Colonic mucosa (tissue), 4 donors: ENCODE data around the gene BOLL. TPM values are rescaled to one million over a fixed set of nuclear protein-coding genes. Genes with fewer than 3 reads are reported as not detected.

ENCODE experiments used
- DNase-seq: peaks from one replicate; pipeline ENCODE4 v3.0.0-alpha.2; 2020
- H3K27ac ChIP-seq: fragments of 200-600 bp; one replicate; pipeline ENCODE4 v1.8.0; 2021
- H3K27me3 ChIP-seq: fragments of 200-600 bp; one replicate; pipeline ENCODE4 v1.8.0; 2021
- H3K36me3 ChIP-seq: fragments of 200-600 bp; one replicate; pipeline ENCODE4 v1.8.0; 2021
- H3K4me1 ChIP-seq: fragments of 200-600 bp; one replicate; pipeline ENCODE4 v1.8.0; 2021; ENCODE audit warnings: mild to moderate bottlenecking
- H3K4me3 ChIP-seq: fragments of 200-600 bp; one replicate; pipeline ENCODE4 v1.8.0; 2021
- H3K9ac ChIP-seq, 2 donors: one replicate each; pipeline ENCODE4 v1.7.0; 2013; ENCODE audit warnings: control low read depth in 2 of 2, low read depth in 2 of 2, low read length in 2 of 2
- H3K9me3 ChIP-seq: fragments of 200-600 bp; one replicate; pipeline ENCODE4 v1.8.0; 2021
- intact Hi-C: fragments of 100-400 bp; cut with DNase I; formaldehyde crosslinking; loops from one replicate; pipeline ENCODE4 v1.14.1; 2022
- total RNA-seq, 2 donors: library from RNA; stranded (reverse); fragmentation: NEBNext Ultra II Directional in 1 of 2; extraction: Animal tissue kit (Norgen Biotek cat#: 25700) in 1 of 2; gene quantifications; one replicate each; pipeline ENCODE4 v1.2.1, GENCODE V29; 2021
- TF ChIP-seq, protein P1 (sequence below): fragments of 200-600 bp; IDR thresholded peaks from one replicate; pipeline ENCODE4 v1.8.0; 2022; ENCODE audit warnings: antibody characterized with exemption, mild to moderate bottlenecking
- donor health status: healthy.
- donor health status: DM: no; HTN: no; CAD: no.
- donor health status: DM: no; HTN: no; CAD: no.

BOLL gene
- total RNA-seq, 2 donors from 2014 or later = not detected

DNA sequence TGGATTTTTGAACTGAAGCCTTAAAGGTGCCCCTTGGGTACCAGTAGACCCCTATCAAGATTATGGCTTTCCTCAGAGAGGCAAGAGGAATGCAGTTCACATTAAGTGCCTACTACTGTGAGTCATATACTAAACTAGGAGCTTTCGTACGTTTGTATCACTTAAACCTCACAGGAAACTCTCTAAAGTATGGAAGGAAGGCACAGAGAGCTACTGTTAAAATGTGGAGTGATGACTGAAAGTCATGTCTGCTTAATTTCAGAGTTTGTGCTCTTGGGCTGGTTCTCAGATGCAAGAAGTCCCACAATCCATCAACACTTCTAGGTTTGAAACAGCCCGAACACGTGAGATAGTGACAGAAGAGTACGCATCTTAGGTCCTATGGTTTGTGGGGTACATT is 23.9 kb upstream of the BOLL start:
- TF ChIP-seq, protein P1, sequence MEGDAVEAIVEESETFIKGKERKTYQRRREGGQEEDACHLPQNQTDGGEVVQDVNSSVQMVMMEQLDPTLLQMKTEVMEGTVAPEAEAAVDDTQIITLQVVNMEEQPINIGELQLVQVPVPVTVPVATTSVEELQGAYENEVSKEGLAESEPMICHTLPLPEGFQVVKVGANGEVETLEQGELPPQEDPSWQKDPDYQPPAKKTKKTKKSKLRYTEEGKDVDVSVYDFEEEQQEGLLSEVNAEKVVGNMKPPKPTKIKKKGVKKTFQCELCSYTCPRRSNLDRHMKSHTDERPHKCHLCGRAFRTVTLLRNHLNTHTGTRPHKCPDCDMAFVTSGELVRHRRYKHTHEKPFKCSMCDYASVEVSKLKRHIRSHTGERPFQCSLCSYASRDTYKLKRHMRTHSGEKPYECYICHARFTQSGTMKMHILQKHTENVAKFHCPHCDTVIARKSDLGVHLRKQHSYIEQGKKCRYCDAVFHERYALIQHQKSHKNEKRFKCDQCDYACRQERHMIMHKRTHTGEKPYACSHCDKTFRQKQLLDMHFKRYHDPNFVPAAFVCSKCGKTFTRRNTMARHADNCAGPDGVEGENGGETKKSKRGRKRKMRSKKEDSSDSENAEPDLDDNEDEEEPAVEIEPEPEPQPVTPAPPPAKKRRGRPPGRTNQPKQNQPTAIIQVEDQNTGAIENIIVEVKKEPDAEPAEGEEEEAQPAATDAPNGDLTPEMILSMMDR = no peak
- Histone ChIP-seq H3K9me3 (no peaks in the 10 kb centered on the region), H3K4me3 (no peak overlapping the region), H3K36me3 (no peaks in the 10 kb centered on the region), H3K27ac (no peak overlapping the region), H3K27me3 (peaks cover 9% of the 10 kb centered on the region), H3K9ac (no peak overlapping the region), H3K4me1 (no peaks in the 10 kb centered on the region)
- intact Hi-C loops = loop anchor here (5.0 kb wide), 1 partner anchor 318 kb away; no protein-coding TSS in a partner anchor
- DNase-seq = no peak

DNA sequence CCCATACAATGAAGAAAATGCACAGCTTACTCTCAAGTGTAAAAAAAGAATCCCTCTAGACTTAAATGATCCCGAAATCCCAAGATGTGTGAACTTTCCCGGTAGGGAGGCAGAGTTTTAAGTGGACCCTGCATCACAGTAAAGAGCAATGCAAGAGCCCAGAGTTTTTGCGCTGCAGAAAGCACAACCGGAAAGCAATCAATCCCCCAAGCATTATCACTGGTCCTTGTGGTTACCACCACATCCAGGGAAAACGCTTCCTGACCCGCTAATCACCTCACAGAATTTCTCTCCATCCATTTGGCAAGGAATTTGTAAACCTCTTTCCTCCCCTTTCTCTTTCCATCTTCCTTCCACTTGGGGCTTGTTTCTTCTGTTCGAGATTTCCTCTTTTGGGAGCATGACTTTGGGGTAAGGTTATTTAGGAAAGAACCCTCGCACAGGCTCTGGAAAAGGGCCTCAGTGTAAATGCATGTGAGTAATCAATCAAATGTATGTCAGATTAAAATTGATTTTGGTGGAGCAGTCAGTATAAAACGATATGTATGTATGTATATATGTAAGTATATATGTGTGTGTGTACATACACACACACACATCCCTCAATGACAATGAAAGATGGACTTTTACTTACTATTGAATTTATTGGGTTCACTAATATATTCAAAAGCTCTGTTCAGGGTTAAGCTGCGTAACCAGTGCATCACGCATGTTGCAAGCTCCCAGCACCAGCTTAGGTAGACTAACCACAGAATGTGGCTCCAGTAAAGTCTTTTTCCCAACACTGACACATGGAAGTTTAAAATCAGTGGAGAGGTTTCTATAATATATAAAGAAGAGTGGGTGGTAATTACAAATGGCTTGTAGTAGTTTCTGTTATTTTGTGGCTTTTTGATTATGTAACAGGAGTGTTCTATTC is 20.9 kb upstream of the BOLL start:
- intact Hi-C loops = loop anchor here (5.0 kb wide), 1 partner anchor 321 kb away; no protein-coding TSS in a partner anchor
- no peak for DNase-seq
- Histone ChIP-seq H3K27ac (no peak overlapping the region), H3K4me3 (peak overlapping the region; percentile 65), H3K36me3 (no peaks in the 10 kb centered on the region), H3K4me1 (no peaks in the 10 kb centered on the region), H3K27me3 (peaks cover 9% of the 10 kb centered on the region), H3K9ac (peak overlapping the region in 1 of 2 donors; percentile 70), H3K9me3 (no peaks in the 10 kb centered on the region)
- TF ChIP-seq, protein P1 = no peak

DNA sequence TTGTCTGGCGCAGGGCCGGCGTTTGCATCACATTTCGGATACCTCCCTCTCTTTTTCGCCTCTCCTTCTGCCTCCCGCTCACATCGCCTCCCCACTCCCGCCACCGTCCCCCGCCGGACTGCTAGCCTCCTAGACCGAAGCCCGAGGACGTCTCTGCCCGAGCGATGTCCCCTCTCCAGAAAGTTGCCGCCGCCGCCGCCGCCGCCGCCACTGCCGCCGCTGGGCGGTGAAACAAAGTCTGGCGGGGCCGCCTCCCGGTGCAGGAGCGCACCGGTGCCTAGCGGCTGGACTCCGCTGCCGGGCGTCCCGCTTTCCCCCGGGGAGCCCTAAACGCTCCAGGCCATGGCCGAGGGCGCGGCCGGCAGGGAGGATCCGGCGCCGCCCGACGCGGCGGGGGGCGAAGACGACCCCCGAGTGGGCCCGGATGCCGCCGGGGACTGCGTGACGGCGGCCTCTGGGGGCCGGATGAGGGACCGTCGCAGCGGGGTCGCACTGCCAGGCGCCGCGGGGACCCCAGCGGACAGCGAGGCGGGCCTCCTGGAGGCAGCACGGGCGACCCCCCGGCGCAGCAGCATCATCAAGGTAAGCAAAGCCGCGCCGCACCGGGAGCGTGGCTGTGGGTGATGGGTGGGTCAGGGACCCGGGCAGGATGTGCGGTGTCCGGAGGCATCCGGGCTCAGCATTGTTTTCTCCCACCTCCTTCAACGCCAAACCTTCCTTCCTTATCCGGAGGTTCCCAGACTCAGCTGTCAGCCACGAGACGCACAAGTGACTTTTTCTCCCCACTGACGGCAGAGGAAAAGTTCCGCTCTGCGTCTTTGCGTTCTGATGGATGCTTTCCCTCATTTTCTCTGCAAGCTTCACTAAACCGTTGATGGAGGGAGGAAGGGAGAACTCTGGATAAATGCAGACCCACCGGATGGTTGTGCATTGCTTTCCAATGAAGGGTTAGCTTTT is 19.9 kb upstream of the BOLL start:
- intact Hi-C loops = loop anchor here (5.0 kb wide), 2 partner anchors 247 to 322 kb away; no protein-coding TSS in a partner anchor
- H3K27me3 ChIP-seq = peaks cover 9% of the 10 kb centered on the region
- H3K9ac ChIP-seq = peak overlapping the region in 1 of 2 donors; percentile 70
- H3K27ac ChIP-seq = no peak overlapping the region
- no peaks in the 10 kb centered on the region for H3K36me3 ChIP-seq
- H3K4me1 ChIP-seq = no peaks in the 10 kb centered on the region
- TF ChIP-seq, protein P1 = no peak
- DNase-seq = peak; percentile 29
- H3K4me3 ChIP-seq = peak overlapping the region; percentile 65
- no peaks in the 10 kb centered on the region for H3K9me3 ChIP-seq

DNA sequence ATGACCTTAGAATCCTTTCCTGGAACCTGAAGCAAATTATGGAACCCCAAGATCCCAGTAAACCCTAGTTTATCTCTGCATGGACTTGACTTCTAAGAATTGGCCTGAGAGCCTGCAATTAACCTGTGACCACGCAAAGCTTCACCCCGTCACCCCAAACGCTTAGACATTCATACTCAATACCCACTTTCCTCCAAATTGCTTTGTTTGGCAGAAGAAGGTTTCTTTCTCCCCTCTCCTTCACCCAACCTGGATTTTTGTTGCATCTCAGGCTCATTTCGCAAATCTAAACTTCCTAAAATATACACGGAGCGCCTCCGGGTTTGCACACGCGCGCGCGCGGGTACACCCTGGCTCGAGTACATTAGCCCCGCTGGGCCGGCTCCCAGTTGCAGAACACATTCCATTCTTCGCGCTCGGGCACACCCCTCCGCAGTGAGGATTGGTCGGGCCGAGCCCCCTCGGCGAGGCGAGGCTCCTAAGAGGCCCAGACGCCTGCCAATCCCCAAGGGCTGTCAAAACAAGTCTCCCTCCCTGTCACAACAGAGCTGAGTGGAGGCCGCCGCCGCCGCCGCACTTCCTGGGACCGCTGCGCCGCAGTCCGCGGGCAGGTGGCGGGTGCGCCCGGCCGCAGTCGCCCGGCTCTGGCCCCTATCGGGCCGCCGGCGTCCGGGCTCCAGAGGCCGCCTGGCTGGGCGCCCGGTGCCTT is 19.1 kb upstream of the BOLL start, which contains the start of gene PLCL1:
Gene PLCL1, plus strand, starts transcription at position 545 of the 709 bp plus-strand sequence.
- intact Hi-C loops = loop anchor here (5.0 kb wide), 1 partner anchor 248 kb away; no protein-coding TSS in a partner anchor
- Histone ChIP-seq H3K4me1 (no peaks in the 10 kb centered on the region), H3K4me3 (peak within 1 kb of the TSS; percentile 65), H3K9me3 (no peaks in the 10 kb centered on the region), H3K27ac (no peak within 1 kb of the TSS), H3K36me3 (no peaks in the 10 kb centered on the region), H3K27me3 (peaks cover 9% of the 10 kb centered on the region), H3K9ac (peak within 1 kb of the TSS in 1 of 2 donors; percentile 70)
- TF ChIP-seq, protein P1 = no peak
- peak; percentile 92 for DNase-seq
